ENCODE data around the gene GOLGA6L9.
"Not testable (repeated sequence)": the region's sequence is repeated elsewhere in the genome, so short reads cannot be mapped to it uniquely, and the experiment has no call there.

The GOLGA6L9 gene, protein sequence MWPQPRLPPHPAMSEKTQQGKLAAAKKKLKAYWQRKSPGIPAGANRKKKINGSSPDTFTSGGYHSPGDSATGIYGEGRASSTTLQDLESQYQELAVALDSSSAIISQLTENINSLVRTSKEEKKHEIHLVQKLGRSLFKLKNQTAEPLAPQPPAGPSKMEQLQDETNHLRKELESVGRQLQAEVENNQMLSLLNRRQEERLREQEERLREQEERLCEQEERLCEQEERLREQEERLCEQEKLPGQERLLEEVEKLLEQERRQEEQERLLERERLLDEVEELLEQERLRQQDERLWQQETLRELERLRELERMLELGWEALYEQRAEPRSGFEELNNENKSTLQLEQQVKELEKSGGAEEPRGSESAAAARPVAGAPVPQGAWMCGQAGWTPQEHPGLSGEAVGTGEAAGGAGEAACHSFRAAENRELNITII

DNA sequence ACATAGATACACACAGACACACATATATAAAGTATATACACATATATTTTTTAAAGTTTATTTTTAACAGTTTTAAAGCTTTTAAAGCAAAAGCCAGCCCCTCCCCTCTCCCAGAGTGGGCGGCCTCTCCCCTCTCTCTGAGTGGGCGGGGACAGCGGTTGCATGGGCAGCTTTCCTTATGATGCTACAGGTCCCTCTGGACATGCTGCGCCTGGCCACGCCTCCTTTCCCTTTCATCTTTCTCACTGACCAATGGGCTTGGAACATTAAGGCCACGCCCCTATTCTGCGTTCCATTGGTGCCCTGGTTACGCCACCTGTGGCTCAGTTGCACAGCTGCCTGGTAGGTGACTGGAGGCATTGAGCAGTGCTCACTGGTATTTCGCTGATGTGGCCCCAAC lies at the start of gene GOLGA6L9:
GOLGA6L9 (plus strand) TSS at position 124 of the 400 bp plus-strand sequence; CDS start at position 388, 264 bp downstream.
- DNase-seq: not testable (repeated sequence)

DNA sequence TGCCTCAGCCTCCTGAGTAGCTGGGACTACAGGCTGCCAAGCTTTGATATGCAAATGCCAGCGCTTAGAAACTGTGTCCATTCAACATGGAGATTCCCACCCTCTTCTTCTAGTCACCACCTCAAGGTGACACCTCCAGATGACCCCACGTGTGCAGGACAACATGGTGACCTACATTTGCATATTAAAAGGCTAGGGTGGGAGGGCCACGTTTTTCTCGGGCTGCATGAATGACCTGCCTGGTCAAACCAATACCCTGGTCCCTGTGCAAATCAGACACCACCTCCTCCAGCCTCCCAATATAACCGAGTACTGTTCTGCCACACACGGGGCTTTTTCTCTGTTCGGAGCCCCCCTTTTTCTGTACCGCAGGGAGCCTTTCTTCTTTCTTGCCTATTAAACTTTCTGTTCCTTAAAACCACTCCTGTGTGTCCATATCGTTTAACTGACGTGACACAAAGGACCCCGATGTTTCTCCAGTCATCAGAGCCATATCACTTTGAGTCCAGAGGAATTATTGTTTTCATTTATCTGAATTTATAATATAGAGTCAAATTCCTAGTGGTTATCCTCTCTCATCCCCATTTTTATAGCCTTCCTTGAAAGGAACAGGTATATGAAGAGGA lies 48.2 kb upstream of the GOLGA6L9 start:
- DNase-seq: not testable (repeated sequence)

DNA sequence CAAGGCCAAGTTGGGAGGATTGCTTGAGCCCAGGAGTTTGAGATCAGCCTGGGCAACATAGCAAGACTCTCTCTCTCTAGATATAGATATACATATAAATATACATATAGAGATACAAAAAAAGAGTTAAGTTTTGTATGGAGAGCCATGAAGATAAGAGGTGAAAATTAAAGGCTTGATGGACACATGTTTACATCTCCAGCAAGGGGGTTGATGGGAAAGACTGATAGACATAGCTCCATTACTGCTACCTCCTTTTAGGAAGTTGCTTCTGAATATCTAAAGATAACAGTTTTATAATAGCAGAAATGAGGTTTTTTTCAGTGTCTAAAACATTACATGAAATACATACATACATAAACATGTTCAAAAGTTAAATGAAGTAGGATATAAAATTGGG lies 42.4 kb upstream of the GOLGA6L9 start:
- DNase-seq: not testable (repeated sequence)

DNA sequence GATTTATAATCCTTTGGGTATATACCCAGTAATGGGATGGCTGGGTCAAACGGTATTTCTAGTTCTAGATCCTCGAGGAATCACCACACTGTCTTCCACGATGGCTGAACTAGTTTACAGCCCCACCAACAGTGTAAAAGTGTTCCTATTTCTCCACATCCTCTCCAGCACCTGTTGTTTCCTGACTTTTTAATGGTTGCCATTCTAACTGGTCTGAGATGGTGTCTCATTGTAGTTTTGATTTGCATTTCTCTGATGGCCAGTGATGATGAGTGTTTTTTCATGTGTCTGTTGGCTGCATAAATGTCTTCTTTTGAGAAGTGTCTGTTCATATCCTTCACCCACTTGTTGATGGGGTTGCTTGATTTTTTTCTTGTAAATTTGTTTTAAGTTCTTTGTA lies 39.5 kb upstream of the GOLGA6L9 start:
- not testable (repeated sequence) for DNase-seq

DNA sequence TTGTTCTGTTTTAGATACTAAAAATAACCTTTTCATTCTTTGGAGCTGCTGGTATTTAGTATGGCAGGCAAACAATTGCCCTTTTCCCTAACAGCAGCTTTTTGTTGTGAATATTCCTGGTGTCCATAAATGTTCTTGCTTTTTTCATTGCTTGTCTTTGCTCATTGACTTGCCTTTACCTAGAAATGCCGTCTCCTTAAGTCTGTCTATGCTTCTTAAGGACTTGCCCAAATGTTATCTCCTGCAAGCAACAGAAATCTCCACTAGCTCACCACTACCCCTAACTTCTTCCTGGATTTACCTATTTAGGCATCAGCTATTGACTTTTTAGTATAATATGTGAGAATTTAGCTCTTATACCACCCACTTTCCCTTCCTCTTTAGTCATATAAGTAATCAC lies 37.5 kb upstream of the GOLGA6L9 start:
- DNase-seq: not testable (repeated sequence)

DNA sequence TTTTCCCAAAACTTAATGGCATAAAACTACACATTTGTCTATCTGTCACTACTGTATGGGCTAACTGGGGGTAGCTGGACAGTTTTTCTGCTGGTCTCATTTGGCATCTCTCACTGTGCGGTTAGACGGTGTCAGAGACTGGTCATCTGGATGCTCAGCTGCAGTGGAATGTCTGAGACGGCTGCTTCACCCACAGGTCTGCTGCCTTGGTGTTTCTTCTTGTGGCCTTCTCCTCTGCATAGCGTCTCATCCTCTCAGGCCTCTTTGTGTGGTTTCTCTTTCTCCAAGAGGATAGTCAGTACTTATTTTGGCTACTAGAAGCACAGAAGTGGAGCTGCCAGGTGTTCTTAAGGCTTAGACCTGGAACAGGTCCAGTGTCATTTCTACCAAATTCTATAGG lies 35.9 kb upstream of the GOLGA6L9 start:
- DNase-seq: no peak

DNA sequence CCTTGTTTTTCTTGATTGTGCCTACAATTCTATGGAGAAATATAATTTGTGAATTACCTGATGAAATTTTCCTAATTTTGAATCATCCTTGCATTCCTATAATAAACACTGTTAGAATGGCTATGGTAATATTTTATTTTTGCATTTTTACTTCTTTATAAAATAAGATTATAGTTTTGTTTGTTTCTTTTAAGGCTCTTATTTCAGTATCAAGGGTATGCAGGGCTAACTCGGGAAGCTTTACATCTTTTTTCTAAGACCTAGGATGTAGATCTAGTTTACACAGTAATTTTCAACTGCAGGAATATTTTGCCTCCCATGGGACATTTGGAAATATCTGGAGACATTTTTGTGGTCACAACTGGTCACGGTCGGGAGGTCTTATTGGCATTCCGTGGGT lies 33.8 kb upstream of the GOLGA6L9 start:
- DNase-seq: not testable (repeated sequence)

DNA sequence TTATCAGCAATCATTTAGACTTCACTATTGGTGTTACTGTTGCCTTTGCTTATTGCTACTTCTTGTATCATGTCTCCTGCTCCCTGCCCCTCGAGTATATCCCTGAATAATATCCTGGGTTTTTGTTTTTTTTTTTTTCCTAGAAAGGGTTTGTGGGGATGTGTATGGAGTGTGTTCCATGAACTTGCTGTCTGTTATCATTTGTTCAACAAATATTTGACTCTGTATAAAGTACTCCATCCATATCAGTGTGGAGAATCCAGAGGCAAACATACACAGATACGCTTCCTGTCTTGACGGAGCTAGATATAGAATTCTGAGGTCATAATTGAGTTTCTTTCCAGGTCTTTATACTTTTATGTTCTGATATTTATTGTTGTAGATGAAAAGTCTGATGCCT lies 31.8 kb upstream of the GOLGA6L9 start:
- no peak for DNase-seq

DNA sequence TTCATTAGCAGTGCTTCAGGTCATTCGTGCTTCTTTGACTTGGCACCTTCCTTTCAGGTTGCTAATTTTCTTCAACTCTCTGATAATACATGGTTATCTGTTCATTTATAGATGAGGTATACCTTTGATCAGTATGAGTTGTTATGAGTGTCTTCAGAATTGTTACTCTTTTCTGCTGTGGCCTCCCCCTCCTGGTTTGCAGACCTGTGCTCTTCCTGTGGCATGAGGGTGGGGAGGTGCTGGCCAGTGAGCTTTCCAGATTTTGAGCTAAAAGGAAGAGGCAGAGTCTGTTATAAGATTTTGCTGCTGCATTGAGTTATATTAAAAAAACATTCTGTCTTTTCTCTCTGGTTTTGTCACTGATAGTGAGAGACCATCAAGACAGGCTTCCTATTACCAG lies 30.8 kb upstream of the GOLGA6L9 start:
- DNase-seq: no peak

DNA sequence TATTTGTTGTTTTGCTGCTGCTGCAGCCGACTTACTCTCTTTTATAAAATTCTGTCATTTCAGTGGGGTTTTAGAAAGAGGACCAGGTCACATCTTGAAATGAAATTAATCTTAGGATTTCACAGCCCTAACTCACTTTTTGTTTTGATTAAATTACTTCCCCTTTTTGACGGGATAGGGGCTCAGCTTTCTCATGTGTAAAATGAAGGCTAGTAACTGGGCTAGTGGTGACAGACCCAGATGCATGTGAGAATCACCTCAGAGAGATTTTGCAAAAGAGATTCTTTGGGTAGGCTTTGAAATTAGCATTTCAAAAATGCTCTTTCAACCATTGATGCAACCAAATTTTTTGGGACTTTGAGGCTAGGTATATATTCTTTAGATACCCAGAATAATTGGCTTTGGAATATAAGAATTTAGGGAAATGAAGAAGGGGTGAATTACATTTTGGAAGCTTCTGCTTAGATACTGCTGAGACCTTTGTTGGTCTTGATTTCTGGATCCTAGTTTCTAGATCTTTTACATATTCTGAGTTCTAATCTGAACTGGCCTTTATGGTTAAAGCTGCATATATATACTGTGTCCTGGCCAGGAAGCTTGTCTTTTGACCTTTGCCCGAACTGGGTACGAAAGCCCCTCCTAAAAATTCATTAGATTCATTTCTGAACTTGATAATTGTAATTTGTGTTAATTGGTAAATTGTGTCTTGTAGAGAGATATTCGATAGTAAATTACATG lies 30.1 kb upstream of the GOLGA6L9 start:
- not testable (repeated sequence) for DNase-seq

DNA sequence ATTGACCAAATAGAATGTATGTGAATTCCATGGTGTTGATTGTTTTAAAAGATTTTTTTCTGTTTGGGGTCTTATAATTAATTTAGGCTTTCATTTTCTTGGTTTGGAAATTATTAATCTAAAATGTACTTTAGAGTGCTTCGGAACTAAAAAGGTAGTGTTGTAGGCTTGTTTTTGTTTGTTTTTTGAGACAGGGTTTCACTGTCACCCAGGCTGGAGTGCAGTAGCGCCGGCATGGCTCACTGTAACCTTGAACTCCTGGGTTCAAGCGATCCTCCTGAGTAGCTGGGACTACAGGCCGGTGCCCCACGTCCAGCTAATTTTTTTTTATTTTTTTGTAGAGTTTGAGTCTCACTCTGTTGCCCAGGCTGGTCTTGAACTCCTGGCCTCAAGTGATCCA lies 27.7 kb upstream of the GOLGA6L9 start:
- not testable (repeated sequence) for DNase-seq

DNA sequence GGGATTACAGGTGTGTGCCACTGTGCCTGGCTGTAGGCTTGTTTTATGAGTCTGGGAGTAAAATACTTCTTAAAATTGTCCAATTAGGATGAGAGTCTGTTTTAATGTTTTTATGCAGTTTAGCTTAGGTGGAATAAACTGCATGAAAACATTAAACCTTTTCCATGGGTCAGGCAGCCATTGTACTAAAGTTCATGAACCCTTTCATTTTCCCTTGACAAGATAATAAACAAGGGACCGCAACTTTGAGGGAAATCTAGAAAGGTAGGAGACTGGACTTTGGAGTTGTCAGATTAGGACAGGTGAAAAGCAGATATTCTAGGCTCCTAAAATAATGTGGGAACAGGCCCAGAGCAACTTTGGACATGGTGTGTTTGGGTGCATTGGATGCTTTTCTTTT lies 27.3 kb upstream of the GOLGA6L9 start:
- not testable (repeated sequence) for DNase-seq

DNA sequence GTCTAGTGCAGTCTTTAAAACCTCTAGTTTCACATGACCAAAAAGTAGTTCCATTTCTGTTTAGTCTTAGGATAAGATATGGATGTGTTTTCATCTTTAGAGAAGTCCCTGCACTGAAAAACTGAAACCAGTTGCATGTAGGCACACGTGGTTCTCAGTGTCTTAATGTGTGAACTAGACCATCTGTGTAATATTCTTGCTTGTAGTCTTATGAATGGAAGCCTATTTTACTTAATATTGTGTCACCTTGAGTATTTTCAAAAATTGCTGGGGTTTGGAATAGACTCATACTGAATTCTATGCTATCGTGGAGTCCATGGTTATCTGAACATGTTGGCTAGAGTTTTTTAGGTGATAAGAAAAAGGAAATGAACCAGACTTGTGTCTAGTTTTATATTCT lies 23.4 kb upstream of the GOLGA6L9 start:
- not testable (repeated sequence) for DNase-seq

DNA sequence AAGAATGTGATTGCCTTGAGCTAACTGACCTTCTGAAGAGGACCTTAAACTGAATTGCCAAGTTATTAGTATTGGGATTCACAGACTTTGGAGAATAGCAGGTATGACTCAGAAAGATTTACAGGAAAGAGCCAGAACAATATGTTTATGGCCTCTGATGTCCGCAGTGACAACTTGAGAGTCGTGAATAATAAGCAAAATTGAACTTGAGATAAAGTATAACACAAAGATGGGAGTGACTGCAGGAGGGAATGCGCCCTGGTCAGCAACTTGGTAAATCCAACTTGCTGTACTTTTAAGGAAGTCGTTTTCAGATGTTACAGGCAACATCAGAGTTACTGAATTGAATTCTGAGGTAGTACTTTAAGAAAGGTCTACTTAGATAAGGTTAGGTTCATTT lies 19.3 kb upstream of the GOLGA6L9 start:
- DNase-seq: not testable (repeated sequence)

DNA sequence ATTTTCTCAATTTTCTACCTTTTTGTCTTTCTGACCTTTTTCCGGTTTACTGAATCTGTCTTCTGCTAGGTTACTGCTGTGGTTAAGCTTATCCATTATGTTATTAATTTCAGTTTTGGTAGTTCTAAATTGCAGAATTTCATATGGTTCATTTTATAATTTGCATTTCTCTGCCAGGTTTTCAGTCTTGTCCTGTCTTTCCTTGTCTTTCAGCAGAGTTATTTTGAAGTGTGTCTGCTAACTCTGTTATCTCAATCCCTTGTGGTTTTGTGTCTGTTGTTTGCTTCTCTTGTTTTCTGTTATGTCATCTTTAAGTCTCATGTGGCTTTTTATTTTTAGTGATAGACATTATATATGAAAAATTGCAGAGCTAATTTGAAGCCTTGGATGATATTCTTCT lies 18.0 kb upstream of the GOLGA6L9 start:
- not testable (repeated sequence) for DNase-seq

DNA sequence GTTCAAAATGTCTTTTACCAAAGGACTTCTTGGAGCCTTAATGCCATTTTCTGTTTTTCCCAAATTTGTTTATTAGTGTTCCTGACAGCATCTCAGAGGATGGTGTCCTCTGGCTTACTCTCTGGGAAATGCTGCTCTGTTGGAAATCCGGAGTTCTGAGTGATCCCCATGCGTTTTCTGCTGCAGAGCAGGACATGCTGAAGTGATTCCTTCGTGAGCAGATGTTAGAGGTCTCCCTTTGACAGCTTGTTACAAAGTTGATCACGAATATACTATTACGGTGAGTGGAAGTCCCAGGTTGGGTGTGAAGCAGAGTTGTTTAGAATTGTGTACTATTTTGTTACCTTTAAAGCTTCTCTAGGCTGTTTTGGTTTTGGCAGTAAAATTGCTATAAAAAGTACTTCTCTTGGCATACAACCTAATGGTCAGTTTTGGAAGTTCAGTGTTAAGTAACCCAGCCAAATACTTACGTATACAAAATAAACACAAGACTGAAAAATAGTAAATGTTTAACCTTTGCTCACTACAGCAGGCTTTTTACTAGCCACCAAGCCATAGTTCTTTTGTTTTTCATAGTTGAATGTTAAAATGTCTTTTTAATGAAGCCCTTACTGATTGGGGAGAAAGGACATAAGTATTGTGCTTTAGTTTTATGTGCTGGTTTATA lies 15.0 kb upstream of the GOLGA6L9 start:
- not testable (repeated sequence) for DNase-seq

DNA sequence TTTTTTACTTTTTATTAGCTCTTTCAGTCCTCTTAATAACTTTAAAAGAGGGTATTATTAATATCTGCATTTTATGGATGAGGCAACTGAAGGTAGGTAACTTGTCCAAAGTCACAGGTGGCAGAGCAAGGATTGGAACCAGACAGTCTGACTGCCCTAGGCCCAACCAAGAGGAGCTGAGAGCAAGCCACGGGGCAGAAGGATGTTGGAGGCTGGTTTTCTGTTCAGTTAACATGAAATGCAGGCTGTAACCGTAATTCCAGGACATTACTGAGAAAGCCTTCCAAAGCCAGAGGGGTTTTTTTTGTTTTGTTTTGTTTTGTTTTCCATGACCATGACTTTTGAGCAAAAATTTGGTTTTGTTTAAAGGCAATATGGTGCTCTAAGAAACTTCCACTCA lies 9.1 kb upstream of the GOLGA6L9 start:
- not testable (repeated sequence) for DNase-seq

DNA sequence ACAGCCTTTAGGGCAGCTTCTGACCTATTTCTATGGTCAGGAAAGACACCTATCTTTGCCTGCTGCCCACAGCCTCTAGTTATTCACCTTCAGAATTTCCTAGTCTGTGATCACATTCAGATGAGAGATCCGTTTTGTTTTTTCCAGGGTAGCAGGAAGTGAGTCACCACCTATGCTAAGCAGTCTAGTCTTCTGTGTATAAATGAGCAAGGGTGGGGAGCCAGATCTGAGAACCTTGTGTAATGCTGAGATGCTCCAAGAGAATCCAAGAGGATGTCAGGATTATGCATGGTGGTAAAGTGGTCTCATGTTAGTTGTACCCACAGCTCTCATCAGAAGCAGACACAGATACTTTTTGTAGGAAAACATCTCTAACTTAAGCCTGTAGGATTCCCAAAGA lies 8.7 kb upstream of the GOLGA6L9 start:
- DNase-seq: not testable (repeated sequence)

DNA sequence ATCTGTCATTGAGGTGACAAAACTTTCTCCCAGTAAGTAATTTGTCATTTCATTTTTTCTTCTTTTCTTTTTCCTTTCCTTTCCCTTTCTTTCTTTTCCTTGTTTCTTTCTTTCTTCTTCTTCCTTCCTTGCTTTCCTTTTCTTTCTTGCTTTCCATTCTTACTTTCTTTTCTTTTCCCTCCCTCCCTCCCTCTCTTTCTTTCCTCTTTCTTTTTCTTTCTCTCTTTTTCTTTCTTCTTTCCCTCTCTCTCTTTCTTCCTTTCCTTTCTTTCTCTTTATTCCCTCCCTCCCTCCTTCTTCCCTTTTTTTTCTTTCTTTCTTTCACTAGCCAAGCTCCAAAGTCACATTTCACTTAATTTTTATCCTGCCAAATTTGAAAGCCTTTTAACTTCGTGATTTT lies 2.5 kb upstream of the GOLGA6L9 start:
- not testable (repeated sequence) for DNase-seq

DNA sequence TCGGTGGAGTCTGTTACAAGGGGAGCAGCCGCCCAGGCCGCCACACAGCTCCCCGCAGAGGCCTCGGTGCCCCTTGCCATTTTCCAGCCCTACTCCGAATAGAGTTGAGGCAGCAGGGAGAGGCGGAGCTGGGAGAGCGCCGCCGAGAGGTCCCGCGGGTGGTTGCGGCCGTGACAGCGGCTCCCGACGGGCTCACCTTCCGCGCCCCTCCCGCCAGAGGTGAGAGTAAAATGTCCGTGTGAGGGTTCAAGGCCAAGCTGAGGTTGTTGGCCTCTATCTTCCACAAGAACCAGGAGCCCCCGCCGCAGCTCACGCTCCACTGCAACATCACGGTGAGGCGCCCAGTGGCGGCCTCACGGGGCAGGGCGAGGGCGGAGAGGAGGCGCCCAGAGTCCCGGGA lies 15.8 kb downstream of the GOLGA6L9 start:
- DNase-seq: not testable (repeated sequence)

DNA sequence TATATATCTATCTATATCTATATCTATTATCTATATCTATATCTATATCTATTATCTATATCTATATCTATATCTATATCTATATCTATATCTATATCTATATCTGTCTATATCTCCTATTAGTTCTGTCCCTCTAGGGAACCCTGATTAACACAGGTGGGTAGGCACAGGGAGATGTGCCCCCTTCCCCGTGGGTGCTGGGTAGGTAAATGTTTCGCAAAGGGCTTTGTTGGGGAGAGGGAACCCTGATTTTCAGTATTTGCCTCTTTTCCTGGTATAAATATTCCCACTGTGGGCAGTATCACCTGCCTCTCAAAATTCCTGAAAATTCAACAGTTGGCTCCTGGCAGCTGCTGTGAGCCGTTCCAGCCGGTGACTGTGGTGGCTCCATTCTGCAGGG lies 27.7 kb downstream of the GOLGA6L9 start:
- not testable (repeated sequence) for DNase-seq

DNA sequence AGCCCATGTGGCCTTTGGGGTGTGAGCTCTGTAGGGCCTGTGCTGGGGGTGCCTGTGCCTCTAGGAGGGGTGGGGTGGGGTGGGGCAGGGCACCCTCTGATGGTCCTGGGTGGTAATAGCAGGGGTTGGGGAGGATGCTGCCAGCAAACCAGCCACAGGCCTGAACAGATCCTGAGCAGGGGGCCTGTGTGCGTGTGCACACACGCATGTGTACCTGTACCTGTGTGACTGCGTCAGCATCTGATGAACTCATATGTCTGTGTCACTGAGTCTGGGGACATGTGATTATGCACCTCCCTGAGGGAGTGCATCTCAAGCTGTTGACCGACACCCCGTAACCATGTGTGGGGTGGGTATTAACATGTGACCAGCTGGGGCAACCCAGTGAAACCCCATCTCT lies 36.0 kb downstream of the GOLGA6L9 start:
- not testable (repeated sequence) for DNase-seq

DNA sequence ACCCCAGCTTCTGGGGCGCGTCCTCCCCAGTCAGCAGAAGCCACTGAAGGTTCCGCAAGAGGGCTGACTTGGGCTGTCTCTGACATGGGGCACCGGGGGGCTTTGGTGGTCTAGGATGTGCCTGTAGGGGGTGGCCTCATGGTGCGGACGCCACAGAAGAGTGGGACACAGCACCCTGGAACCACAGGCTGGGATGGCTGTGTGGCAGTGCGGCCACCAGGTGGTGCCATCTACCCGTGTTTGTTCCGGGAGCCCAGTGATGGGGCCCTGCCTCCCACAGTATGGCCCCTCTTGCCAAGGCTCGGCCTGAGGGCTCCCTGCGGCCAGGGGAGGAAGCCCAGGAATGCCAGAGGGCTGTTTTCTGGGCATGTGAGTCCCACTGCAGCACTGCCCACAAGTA lies 38.6 kb downstream of the GOLGA6L9 start:
- DNase-seq: not testable (repeated sequence)
